ENCODE measurements around the gene LBR.

The LBR gene

DNA sequence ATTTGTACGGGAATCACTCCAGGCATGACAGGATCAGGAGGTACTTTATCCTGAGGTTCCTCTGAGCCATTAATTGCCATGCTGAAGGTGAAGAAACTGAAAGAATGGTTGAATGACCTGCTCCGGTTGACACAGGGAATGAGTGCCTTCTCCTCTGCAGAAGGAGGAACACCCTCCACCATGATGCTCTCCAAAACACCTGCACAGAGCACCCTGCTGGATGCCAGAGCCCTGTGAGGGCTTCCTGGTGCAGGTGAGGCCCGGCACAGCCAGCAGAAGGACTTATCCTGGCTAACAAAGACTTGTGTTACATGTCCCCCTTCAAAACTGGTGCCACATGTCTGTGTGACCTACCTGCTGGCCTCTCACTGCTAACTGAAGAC is 14.3 kb upstream of the LBR start:
- no peak for DNase-seq

GRCh38 chr1:225441314-225442122 is 13.7 kb upstream of the LBR start:
- peak in 1 of 5 experiments; percentile 40 for DNase-seq

DNA sequence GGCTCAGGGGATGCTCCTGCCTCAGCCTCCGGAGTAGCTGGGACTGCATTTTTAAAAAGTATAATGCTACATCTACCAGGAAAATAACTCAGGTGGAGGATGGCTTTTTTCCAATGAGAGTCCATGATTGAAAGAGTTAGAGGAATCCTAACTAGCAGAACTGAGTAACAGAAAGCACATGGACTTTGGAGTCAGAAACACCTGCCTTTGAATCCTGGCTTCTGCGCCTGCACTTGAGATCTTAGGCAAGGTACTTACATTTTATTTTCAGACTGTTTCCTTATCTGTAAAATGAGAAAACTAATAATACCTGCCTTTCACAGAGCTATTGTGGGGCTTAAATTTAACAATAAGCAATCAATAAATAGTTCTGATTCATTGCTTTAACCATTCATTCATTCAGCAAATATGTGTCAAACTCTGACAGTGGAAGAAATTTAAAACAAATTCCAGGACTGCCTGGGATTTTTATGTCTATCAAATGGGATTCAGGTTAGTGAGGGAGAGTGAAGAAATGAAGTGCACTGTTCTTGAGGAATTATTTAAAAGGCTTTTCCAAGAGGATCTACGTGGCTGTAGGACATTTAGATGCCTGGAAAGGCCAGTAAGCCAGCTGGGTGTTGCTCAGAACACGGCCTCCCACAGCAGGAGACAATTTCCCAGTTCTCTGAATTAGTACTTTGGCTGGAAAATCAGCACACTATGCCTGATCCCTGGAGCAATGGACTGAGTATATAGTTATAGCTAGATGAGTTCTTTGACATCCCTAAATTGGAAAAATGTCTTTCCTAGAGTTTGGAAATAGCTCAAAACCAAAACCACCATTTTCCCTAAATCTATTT is 12.8 kb upstream of the LBR start:
- no peak for DNase-seq

GRCh38 chr1:225437710-225438437 is 10.0 kb upstream of the LBR start:
- DNase-seq: no peak

DNA sequence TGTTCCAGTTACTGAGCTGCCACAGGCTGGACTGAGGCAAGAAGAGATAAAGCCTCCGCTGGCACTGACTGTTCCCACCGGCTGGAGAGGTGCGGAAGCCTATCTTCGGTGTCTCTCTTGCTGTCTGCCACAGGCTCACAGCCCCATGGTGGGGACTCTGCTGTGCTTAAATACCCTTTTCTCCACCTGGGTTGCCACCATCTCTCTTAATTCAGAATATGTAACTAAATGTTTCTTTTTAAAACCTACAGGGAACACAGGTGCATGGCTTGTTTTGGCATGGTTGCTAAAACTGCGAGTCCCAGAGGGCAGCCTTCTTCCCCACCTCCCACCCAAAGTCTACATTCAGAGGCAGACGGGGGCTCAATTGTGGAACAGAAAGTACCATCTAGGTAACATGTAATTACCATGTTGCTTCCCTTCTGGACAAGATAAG is 8.1 kb upstream of the LBR start:
- DNase-seq: no peak

DNA sequence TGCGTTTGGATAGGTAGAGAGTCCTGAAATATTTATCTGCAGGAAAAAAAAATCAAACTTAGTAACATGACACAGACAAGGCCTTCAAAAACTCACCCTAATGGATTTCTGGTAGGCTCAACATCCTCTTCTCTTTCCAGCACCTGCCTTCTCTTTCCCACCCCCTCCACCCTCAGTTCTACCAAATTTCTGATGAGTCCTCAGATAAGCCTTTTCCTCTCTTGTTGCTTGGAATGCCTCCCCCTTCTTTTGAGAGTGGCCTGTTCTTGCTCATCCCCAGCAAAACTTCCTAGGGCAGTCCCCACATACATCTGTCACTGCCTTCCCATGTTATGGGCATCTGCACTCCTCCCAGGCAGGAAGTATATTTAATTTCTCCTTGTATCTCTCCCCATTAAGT is 7.6 kb upstream of the LBR start:
- DNase-seq: no peak

DNA sequence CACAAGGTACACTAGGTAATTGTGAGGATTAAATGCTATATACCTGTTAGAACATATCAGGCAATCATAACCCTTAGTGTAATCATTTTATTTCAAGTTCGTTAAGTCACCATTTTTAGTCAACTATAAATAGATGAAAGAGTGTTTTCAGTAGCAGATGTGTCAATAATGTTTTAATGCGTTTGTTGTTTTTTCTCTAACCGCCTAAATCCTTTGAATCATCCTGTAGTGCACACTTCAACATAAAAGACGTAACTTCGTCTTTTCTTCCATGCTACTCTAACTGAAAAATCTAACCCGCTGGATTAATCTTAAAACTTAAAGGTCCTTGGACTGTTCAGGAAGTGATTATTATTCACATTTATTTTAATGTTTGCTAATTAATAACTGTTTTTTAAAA is 7.2 kb upstream of the LBR start:
- no peak for DNase-seq

DNA sequence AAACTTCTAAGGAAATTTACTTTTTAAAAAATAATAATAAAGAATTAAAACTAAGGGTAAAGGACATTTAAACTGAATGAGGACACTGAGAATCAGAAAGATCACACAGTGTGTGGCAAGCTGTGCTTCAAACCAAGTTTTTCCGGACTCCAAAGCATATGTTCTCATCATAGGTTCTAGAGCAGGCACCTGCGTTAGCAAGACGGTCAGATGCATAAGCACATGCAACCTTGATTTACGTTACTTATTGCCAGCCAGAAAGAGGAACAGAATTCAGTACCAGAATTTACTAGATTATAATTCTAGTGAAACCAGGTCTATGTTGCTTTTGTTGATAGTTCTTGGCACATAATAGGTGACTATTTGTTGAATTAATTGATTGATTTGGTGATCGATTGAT is 6.2 kb upstream of the LBR start:
- no peak for DNase-seq

DNA sequence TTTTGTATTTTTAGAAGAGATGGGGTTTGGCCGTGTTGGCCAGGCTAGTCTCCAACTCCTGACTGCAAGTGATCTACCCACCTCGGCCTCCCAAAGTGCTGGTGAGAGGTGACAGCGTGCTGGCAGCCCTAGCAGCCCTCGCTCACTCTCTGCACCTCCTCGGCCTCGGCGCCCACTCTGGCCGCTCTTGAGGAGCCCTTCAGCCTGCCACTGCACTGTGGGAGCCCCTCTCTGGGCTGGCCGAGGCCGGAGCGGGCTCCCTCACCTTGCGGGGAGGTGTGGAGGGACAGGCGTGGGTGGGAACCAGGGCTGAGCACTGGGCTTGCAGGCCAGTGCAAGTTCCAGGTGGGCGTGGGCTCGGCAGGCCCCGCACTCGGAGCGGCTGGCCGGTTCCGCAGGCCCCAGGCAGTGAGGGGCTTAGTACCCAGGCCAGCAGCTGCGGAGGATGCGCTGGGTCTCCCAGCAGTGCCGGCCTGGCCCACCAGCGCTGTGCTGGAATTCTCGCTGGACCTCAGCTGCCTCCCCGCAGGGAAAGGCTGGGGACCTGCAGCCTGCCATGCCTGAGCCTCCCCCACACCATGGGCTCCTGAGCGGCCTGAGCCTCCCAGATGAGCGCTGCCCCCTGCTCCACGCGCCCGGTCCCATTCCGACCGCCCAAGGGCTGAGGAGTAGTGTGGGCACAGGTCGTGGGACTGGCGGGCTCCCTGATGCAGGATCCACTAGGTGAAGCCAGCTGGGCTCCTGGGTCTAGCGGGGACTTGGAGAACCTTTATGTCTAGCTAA is 3.4 kb upstream of the LBR start:
- no peak for DNase-seq

- DNase-seq: no peak
Observed at GRCh38 chr1:225430301-225430700, 2.5 kb upstream of the LBR start.

GRCh38 chr1:225428881-225429455 is 1.1 kb upstream of the LBR start:
- DNase-seq: peak in 1 of 5 experiments; percentile 52

DNA sequence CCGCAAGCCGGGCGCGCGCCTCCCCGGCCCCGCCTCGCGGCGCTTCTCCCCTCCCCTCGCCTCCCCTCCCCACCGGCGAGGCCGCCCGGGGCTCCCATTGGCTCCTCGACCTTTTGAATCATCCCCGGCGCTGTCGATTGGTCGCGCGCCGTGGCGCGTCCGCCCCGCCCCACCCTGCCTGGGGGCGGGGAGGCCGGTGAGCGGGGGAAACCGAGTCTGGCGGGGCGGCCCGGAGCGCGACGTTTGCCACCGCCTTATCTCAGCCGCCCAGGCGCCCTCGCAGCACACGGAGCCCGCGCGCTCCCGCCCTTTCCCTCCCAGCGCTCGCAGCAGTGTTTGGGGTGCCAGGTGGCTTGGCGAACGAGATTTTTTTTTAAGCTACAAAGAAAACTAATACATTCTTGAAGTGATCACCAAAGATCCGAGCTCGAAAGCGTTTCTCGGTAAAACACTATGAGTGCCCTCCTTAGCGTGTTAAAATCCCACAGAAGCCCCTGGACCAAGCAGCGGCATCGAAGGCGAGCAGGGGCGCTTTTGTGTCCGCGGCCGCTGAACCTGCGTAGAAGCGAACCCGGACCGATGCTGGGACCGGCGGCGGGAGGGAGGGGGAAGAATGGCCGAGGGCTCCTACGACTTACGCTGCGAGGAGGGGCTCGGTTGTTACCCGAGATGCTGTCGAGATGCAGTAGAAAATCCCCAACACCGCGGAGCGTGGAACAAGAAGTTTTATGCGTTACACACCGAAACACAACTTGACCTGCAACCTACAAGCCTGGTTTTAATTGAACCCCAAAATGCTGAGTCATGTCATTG is 436 bp upstream of the LBR start:
- peak; percentile 83 to 96 (median 88) for DNase-seq

DNA sequence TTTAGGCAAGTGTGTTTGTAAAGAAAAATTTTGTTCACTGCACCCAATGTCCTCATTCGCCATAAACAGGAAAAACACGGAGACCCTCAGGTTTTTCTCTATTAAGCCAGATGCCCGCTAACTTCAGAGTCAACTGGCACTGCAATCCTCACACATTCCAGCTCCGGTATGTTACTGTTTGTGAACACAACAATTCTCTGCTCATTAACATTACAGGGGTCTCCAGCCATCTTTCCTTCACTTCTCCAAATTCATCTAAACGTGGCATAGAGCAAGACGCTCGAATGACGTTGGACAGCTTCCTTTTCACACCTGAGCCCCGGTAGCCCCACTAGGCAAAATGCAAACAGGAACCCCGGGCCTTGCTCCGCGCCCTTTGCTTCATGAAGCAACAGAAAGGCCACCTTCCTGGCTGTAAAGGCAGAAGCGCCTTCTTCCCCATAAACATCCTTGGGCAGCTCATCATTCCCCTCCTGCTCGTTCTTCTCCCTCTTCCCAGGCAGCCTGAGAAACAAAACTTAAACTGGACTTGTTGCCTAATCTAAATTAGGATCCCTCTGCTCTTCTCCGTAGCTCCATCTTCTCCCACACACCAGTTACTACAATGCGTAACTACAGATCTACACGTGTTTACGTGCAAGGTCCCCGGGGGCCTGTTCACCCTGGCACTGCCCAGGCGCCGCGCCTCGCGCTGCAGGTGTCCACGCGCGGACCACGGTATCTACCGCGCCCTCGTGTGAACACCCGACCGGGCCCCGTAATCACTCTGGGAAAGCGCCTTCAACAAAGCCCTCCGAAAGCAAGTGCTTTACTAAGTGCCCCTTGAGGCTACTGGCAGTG is 1.2 kb downstream of the LBR start:
- DNase-seq: peak in 2 of 5 experiments; percentile 31 to 60

DNA sequence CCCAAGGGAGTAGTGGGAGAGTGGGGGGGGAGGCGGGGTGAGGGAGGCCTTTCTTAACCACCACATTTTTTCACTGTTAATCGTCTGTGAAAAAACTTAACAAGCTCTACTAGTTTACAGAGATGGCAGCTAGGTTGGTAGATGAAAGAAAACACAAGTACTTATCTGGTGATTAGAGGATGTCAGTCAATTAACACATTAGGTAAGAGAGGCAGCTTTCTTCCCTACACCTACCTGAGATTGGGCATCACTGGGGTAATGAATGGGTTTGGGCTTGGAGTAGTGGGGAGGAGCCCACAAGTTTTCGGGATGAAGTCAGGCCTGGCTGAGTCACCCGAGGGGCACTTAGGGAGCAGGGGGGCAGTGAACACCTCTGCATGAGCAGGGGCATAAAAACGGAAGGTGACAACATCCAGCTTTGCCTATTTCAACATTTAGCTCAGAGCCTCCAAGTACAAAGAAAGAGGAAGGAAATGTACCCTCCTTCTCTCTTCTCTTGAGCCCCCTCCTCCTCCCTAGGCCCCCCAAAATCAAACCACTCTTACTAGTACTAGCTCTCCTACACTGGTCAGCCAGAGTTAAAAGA is 2.5 kb downstream of the LBR start:
- no peak for DNase-seq

DNA sequence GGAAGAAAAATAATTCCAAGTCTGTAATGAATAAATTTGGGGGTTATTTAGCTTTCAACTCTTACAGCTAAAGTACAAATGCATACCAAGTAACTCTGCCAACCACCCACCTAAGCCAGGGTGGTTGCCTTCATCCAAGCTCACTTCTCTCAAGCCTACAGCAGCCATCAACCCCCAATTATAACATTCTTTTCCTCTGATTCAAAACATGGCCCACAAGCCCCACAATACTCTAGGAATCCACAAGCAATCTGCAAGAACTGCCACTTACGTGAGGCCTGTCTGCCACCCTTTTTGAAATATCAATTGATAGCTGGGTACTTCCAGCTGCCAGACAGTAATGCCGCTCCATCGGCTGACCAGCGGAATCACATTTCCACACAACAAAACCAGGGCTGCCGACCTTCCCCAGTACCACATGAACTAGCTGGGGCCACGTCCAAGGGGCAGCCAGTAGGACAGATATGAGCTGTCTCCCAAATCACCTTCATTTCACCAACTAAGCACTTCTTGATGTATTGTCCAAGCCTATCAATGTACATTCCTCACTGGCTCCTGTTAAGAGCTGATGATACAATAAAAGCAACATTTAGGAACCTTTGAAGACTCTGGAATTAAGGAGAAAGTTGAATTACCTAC is 3.2 kb downstream of the LBR start:
- no peak for DNase-seq

GRCh38 chr1:225423518-225423855 is 4.4 kb downstream of the LBR start:
- DNase-seq: no peak

- no peak for DNase-seq
Observed at GRCh38 chr1:225422795-225423517, 4.9 kb downstream of the LBR start.

- DNase-seq: no peak
Observed at GRCh38 chr1:225422031-225422605, 5.7 kb downstream of the LBR start.
